IMR-90 (cell line): ENCODE data around the gene MEIG1. TPM values are rescaled to one million over a fixed set of nuclear protein-coding genes. Genes with fewer than 3 reads are reported as not detected.
A peak's percentile ranks its signal among the peaks of the same experiment; 100 is the strongest.
"Not testable (repeated sequence)": the region's sequence is repeated elsewhere in the genome, so short reads cannot be mapped to it uniquely, and the experiment has no call there.

Source experiments
- ATAC-seq: fragments of 200-7000 bp; cut with Tn5 transposase; 2 replicates; pipeline ENCODE4 v1.9.1; 2020; ENCODE audit warnings: low read depth, mild to moderate bottlenecking, moderate library complexity
- BruUV-seq: library from RNA; stranded (reverse); fragments of 400-500 nt; replicated peaks from 2 replicates; lab custom pipeline; 2021; lab: Mats Ljungman, UMichigan
- CTCF ChIA-PET: fragments of 300-600 bp; formaldehyde crosslinking; extraction: SDS; loops from one replicate; lab custom pipeline; 2021; ENCODE audit warnings: antibody characterized with exemption; lab: Yijun Ruan, JAX
- POLR2A ChIA-PET: fragments of 300-600 bp; sonication (Branson Sonifier 250); formaldehyde crosslinking; loops from one replicate; lab custom pipeline; 2022; ENCODE audit warnings: antibody characterized with exemption; ENCODE audit not compliant: unreplicated experiment; lab: Charles Lee
- DNase-seq: peaks from one replicate; pipeline ENCODE4 v3.0.0; 2013
- H2AFZ ChIP-seq: replicated peaks from 2 replicates; pipeline ENCODE3; 2013; ENCODE audit warnings: low read length, mild to moderate bottlenecking; ENCODE audit not compliant: poor library complexity
- H2AK5ac ChIP-seq: 2 replicates; pipeline ENCODE4 v1.6.1; 2013; ENCODE audit warnings: low read depth, low read length, inconsistent platforms
- H2AK9ac ChIP-seq: replicated peaks from 2 replicates; pipeline ENCODE3; 2013; ENCODE audit warnings: mild to moderate bottlenecking, low read depth, low read length, moderate library complexity; ENCODE audit not compliant: poor library complexity
- H2BK120ac ChIP-seq: 2 replicates; pipeline ENCODE4 v1.6.1; 2013; ENCODE audit warnings: low read depth, low read length, inconsistent platforms
- H2BK15ac ChIP-seq: 3 replicates; pipeline ENCODE4 v1.6.1; 2013; ENCODE audit warnings: low read depth, low read length, inconsistent platforms
- H2BK20ac ChIP-seq: 2 replicates; pipeline ENCODE4 v1.6.1; 2013; ENCODE audit warnings: low read depth, mild to moderate bottlenecking, inconsistent platforms, low read length, moderate library complexity
- H2BK5ac ChIP-seq: 2 replicates; pipeline ENCODE4 v1.6.1; 2013; ENCODE audit warnings: mild to moderate bottlenecking, low read depth, low read length, inconsistent platforms; ENCODE audit not compliant: poor library complexity, severe bottlenecking
- H3K14ac ChIP-seq: replicated peaks from 2 replicates; pipeline ENCODE4 v1.6.1; 2013; ENCODE audit warnings: low read depth, low read length, inconsistent platforms
- H3K18ac ChIP-seq: 2 replicates; pipeline ENCODE4 v1.6.1; 2013; ENCODE audit warnings: low read depth, low read length, control low read depth
- H3K23ac ChIP-seq: 2 replicates; pipeline ENCODE4 v1.6.1; 2013; ENCODE audit warnings: low read depth, low read length, inconsistent platforms
- H3K27ac ChIP-seq: 2 replicates; pipeline ENCODE4 v1.5.1; 2013; ENCODE audit warnings: mild to moderate bottlenecking, control low read depth, low read length; ENCODE audit not compliant: insufficient read depth
- H3K27me3 ChIP-seq: 2 replicates; pipeline ENCODE4 v1.6.1; 2013; ENCODE audit warnings: low read length; ENCODE audit not compliant: control insufficient read depth, insufficient read depth
- H3K36me3 ChIP-seq: 2 replicates; pipeline ENCODE4 v1.6.1; 2013; ENCODE audit warnings: low read length, mixed read lengths; ENCODE audit not compliant: control insufficient read depth, insufficient read depth
- H3K4ac ChIP-seq: 2 replicates; pipeline ENCODE4 v1.6.1; 2013; ENCODE audit warnings: low read depth, low read length, inconsistent platforms
- H3K4me1 ChIP-seq: 2 replicates; pipeline ENCODE4 v1.6.1; 2013; ENCODE audit warnings: low read length, mixed read lengths; ENCODE audit not compliant: control insufficient read depth, insufficient read depth
- H3K4me2 ChIP-seq: 2 replicates; pipeline ENCODE4 v1.6.1; 2013; ENCODE audit warnings: low read depth, mild to moderate bottlenecking, control low read depth, low read length, moderate library complexity
- H3K4me3 ChIP-seq: 2 replicates; pipeline ENCODE4 v1.5.1; 2013; ENCODE audit warnings: low read depth, mild to moderate bottlenecking, control low read depth, low read length, moderate library complexity; ENCODE audit not compliant: insufficient read depth
- H3K56ac ChIP-seq: 2 replicates; pipeline ENCODE4 v1.6.1; 2013; ENCODE audit warnings: low read length, inconsistent platforms; ENCODE audit not compliant: insufficient read depth; ENCODE audit errors: extremely low read depth
- H3K79me1 ChIP-seq, 2 experiments: 2 replicates each; pipeline ENCODE4 v1.6.1; 2013; ENCODE audit warnings: low read length in 2 of 2, inconsistent platforms in 1 of 2, low read depth in 1 of 2
- H3K9ac ChIP-seq: 2 replicates; pipeline ENCODE4 v1.6.1; 2013; ENCODE audit warnings: low read depth, low read length, control low read depth
- H3K9me1 ChIP-seq: 2 replicates; pipeline ENCODE4 v1.6.1; 2013; ENCODE audit warnings: low read length, inconsistent platforms; ENCODE audit not compliant: insufficient read depth
- H3K9me3 ChIP-seq: 2 replicates; pipeline ENCODE4 v1.6.1; 2013; ENCODE audit warnings: low read length; ENCODE audit not compliant: control insufficient read depth, insufficient read depth
- H4K20me1 ChIP-seq: 2 replicates; pipeline ENCODE4 v1.6.1; 2013; ENCODE audit warnings: low read length, inconsistent platforms; ENCODE audit not compliant: insufficient read depth
- H4K5ac ChIP-seq: 2 replicates; pipeline ENCODE4 v1.6.1; 2013; ENCODE audit warnings: mild to moderate bottlenecking, low read depth, low read length, control low read depth
- H4K8ac ChIP-seq, 2 experiments: 2 replicates each; pipeline ENCODE4 v1.6.1; 2013; ENCODE audit warnings: low read depth in 2 of 2, low read length in 2 of 2, control low read depth in 1 of 2, inconsistent platforms in 1 of 2
- H4K91ac ChIP-seq: 2 replicates; pipeline ENCODE4 v1.6.1; 2013; ENCODE audit warnings: low read depth, low read length, inconsistent platforms; ENCODE audit not compliant: insufficient read depth
- CEBPB ChIP-seq: IDR thresholded peaks from 2 replicates; pipeline ENCODE4 v1.6.1; 2012; ENCODE audit warnings: low read depth, low read length, improper control_type of control experiment
- MAFK ChIP-seq: IDR thresholded peaks from 2 replicates; pipeline ENCODE4 v1.6.1; 2012; ENCODE audit warnings: low read depth, low read length, improper control_type of control experiment
- MAZ ChIP-seq: IDR thresholded peaks from 2 replicates; pipeline ENCODE4 v1.6.1; 2012; ENCODE audit warnings: low read depth, mild to moderate bottlenecking, low read length, improper control_type of control experiment, moderate library complexity, borderline replicate concordance
- POLR2A ChIP-seq: IDR thresholded peaks from 2 replicates; pipeline ENCODE4 v1.6.1; 2012; ENCODE audit warnings: mild to moderate bottlenecking, low read depth, low read length
- RAD21 ChIP-seq: IDR thresholded peaks from 2 replicates; pipeline ENCODE4 v1.6.1; 2012; ENCODE audit warnings: low read length, improper control_type of control experiment
- USF2 ChIP-seq: fragments of 150-350 bp; IDR thresholded peaks from 2 replicates; pipeline ENCODE4 v1.6.1; 2017; ENCODE audit warnings: mild to moderate bottlenecking, antibody characterized with exemption, low read length, low read depth
- WGBS, 2 experiments: methylation state at CpG; one replicate each; pipeline versions ENCODE4 v1.1.5 to v1.1.7; 2013; ENCODE audit warnings: missing lambda C conversion rate in 2 of 2; ENCODE audit not compliant: insufficient read length in 1 of 2; ENCODE audit errors: extremely low coverage in 2 of 2; 5-methylcytosine and 5-hydroxymethylcytosine counted together
- dilution Hi-C: fragments of 300-500 bp; cut with HindIII; formaldehyde crosslinking; loops from one replicate; pipeline ENCODE4 v1.14.3; 2018; ENCODE audit warnings: low sequenced_read_pairs; ENCODE audit not compliant: unreplicated experiment
- in situ Hi-C: fragments of 300-500 bp; cut with MboI; formaldehyde crosslinking; loops from 3 replicates; pipeline ENCODE4 v1.14.3; 2019; ENCODE audit warnings: low sequenced_read_pairs, inconsistent platforms, mixed read lengths
- intact Hi-C: fragments of 100-400 bp; cut with micrococcal nuclease; formaldehyde crosslinking; loops from 2 replicates; pipeline ENCODE4 v1.10.0; 2022
- polyA plus RNA-seq, 3 experiments: library from polyadenylated mRNA; depleted of rRNA; stranded (reverse); fragments of >200 nt; gene quantifications; 2 replicates each; pipeline ENCODE4 v1.2.3, GENCODE V29; 2012; ENCODE audit warnings: low replicate concordance in 1 of 3
- total RNA-seq: library from RNA; depleted of rRNA; stranded (reverse); fragments of >200 nt; gene quantifications from 2 replicates; pipeline ENCODE4 v1.2.3, GENCODE V29; 2012

The MEIG1 gene
- total and polyA plus RNA-seq, 2 of the 4 experiments (the other 2 are of a cell fraction), result not detected

GRCh38 chr10:14995964-14996565 is 36.9 kb downstream of the MEIG1 start:
- ChIA-PET POLR2A (no interaction called here), CTCF (no interaction called here)
- H2AFZ ChIP-seq, result peak overlapping the region; percentile 76
- no peak overlapping the region for H2BK120ac ChIP-seq
- BruUV-seq, result no TSS peak
- H3K27me3 ChIP-seq, result peaks cover 7% of the 10 kb centered on the region
- no peak overlapping the region for H3K4ac ChIP-seq
- no peaks in the 10 kb centered on the region for H3K79me1 ChIP-seq
- no peak overlapping the region for H4K8ac ChIP-seq
- in situ Hi-C loops (no loop called here), dilution Hi-C loops (no loop called here), intact Hi-C loops (no loop called here)
- DNase-seq, result no peak
- no peaks in the 10 kb centered on the region for H4K20me1 ChIP-seq
- no peak overlapping the region for H3K23ac ChIP-seq
- no peak overlapping the region for H2BK15ac ChIP-seq
- peak overlapping the region; percentile 79 for H3K4me2 ChIP-seq
- TF ChIP-seq RAD21, result no peak
- no peak for TF ChIP-seq MAFK
- no peak for TF ChIP-seq CEBPB
- no peak for TF ChIP-seq MAZ
- no peak for TF ChIP-seq USF2
- TF ChIP-seq POLR2A, result no peak
- H3K4me1 ChIP-seq, result no peaks in the 10 kb centered on the region
- no peak overlapping the region for H3K14ac ChIP-seq
- H4K5ac ChIP-seq, result no peak overlapping the region; the same call in 1 of the 2 replicates
- no peaks in the 10 kb centered on the region for H3K9me3 ChIP-seq
- no peak overlapping the region for H3K56ac ChIP-seq
- no peak overlapping the region for H4K91ac ChIP-seq
- ATAC-seq, result no peak
- 70% methylated on average over 10 of the region's 50 CpGs; no CpG with 5 or more reads in 1 of the 2 experiments for WGBS, 2 experiments
- H3K18ac ChIP-seq, result peak overlapping the region; percentile 27; the same call in 1 of the 2 replicates
- H2BK5ac ChIP-seq, result no peak overlapping the region
- no peaks in the 10 kb centered on the region for H3K36me3 ChIP-seq
- peak overlapping the region; percentile 56; the same call in 1 of the 2 replicates for H3K9ac ChIP-seq
- H2AK9ac ChIP-seq, result no peak overlapping the region
- no peaks in the 10 kb centered on the region for H3K9me1 ChIP-seq
- H2AK5ac ChIP-seq, result no peak overlapping the region
- no peak overlapping the region for H3K27ac ChIP-seq
- no peak overlapping the region for H2BK20ac ChIP-seq
- peak overlapping the region; percentile 69 for H3K4me3 ChIP-seq

GRCh38 chr10:15013530-15013929 is 54.3 kb downstream of the MEIG1 start:
- DNase-seq, H3K4ac ChIP-seq, H3K9me3 ChIP-seq, H3K4me1 ChIP-seq, H3K9ac ChIP-seq, H4K8ac ChIP-seq, BruUV-seq, intact Hi-C loops, H2BK5ac ChIP-seq, in situ Hi-C loops, H2AFZ ChIP-seq, H3K79me1 ChIP-seq, H2BK120ac ChIP-seq, H4K20me1 ChIP-seq, H2BK20ac ChIP-seq, H3K9me1 ChIP-seq, H3K27me3 ChIP-seq, H3K23ac ChIP-seq, H3K4me2 ChIP-seq, H3K18ac ChIP-seq, H3K36me3 ChIP-seq, CTCF ChIA-PET, ATAC-seq, H2BK15ac ChIP-seq, H2AK9ac ChIP-seq, H3K4me3 ChIP-seq, H4K5ac ChIP-seq, dilution Hi-C loops, H3K27ac ChIP-seq, H2AK5ac ChIP-seq, H3K14ac ChIP-seq, H4K91ac ChIP-seq, POLR2A ChIA-PET, H3K56ac ChIP-seq: not testable (repeated sequence)
- 81% methylated on average over 4 of the region's 5 CpGs; no CpG with 5 or more reads in 1 of the 2 experiments for WGBS, 2 experiments
